Left lung (tissue), 10 donors: Measurements from ENCODE around the gene SPINDOC. TPM values are rescaled to one million over a fixed set of nuclear protein-coding genes. Genes with fewer than 3 reads are reported as not detected.
A peak's percentile ranks its signal among the peaks of the same experiment; 100 is the strongest.

ENCODE experiments used
- ATAC-seq: fragments of 200-7000 bp; cut with Tn5 transposase; one replicate; pipeline ENCODE4 v1.9.1; 2020; ENCODE audit warnings: moderate library complexity
- DNase-seq, 4 donors: peaks; one replicate each; pipeline ENCODE4 v3.0.0-alpha.2; 2013 to 2020
- H3K27ac ChIP-seq, 2 donors: fragments of 200-600 bp; sonication (generic) in 1 of 2; one replicate each; pipeline versions ENCODE4 v1.5.0 to v1.8.0; 2020 to 2021
- H3K27me3 ChIP-seq, 2 donors: fragments of 200-600 bp; sonication (generic) in 1 of 2; one replicate each; pipeline versions ENCODE4 v1.5.0 to v1.8.0; 2020 to 2021
- H3K36me3 ChIP-seq, 2 donors: fragments of 200-600 bp; sonication (generic) in 1 of 2; one replicate each; pipeline versions ENCODE4 v1.5.0 to v1.8.0; 2020 to 2021
- H3K4me1 ChIP-seq, 2 donors: fragments of 200-600 bp; one replicate each; pipeline ENCODE4 v1.8.0; 2021
- H3K4me3 ChIP-seq, 2 donors: fragments of 200-600 bp; sonication (generic) in 1 of 2; one replicate each; pipeline versions ENCODE4 v1.5.0 to v1.8.0; 2020 to 2021; ENCODE audit warnings: mild to moderate bottlenecking in 1 of 2
- H3K9me3 ChIP-seq, 2 donors: fragments of 200-600 bp; sonication (generic) in 1 of 2; one replicate each; pipeline versions ENCODE4 v1.5.0 to v1.8.0; 2020 to 2021
- CTCF ChIP-seq, 2 donors: fragments of 200-600 bp; sonication (generic) in 1 of 2; IDR thresholded peaks; one replicate each; pipeline versions ENCODE4 v1.5.0 to v1.8.0; 2021; ENCODE audit warnings: antibody characterized with exemption in 2 of 2
- intact Hi-C, 2 donors: fragments of 100-400 bp; cut with DNase I; formaldehyde crosslinking; loops; one replicate each; pipeline versions ENCODE4 v1.11.2 to v1.14.2; 2022
- polyA plus RNA-seq, 6 donors: library from polyadenylated mRNA; unstranded; fragments of 120-200 nt; gene quantifications; one replicate each; pipeline ENCODE4 v1.2.1, GENCODE V29; 2013; ENCODE audit not compliant: insufficient read length in 6 of 6
- total RNA-seq, 2 donors: library from RNA; stranded (reverse); fragmentation: NEBNext Ultra II Directional; extraction: Animal tissue kit (Norgen Biotek cat#: 25700); gene quantifications; one replicate each; pipeline ENCODE4 v1.2.1, GENCODE V29; 2021
- donor health status: DM: no; HTN: yes; CAD: no.
- donor health status: DM: no; HTN: no; CAD: no.

The SPINDOC gene
- total and polyA plus RNA-seq, 8 donors: 20.3 to 46.2 (median 34.4) TPM

GRCh38 chr11:63849691-63850090, 36.4 kb downstream of the SPINDOC start:
- Histone ChIP-seq H3K4me1 (peaks cover 22 to 86% of the 10 kb centered on the region in 2 donors), H3K27me3 (no peaks in the 10 kb centered on the region), H3K27ac (no peak overlapping the region), H3K4me3 (no peak overlapping the region), H3K36me3 (peaks cover 0 to 19% of the 10 kb centered on the region in 2 donors), H3K9me3 (no peaks in the 10 kb centered on the region)
- intact Hi-C loops: loop anchor here in 1 of 2 donors (10.0 kb wide), 1 partner anchor 75 kb away; no protein-coding TSS in a partner anchor
- ATAC-seq (no peak), DNase-seq (no peak)
- no peak for TF ChIP-seq CTCF (IDR thresholded peaks at IDR 0.05)

GRCh38 chr11:63850920-63851319, 37.7 kb downstream of the SPINDOC start:
- no peak for TF ChIP-seq CTCF (IDR thresholded peaks at IDR 0.05)
- DNase-seq: no peak
- intact Hi-C loops: no loop called here
- Histone ChIP-seq H3K27ac (peak overlapping the region in 1 of 2 donors; percentile 46), H3K36me3 (peaks cover 0 to 20% of the 10 kb centered on the region in 2 donors), H3K9me3 (no peaks in the 10 kb centered on the region), H3K4me1 (peaks cover 13 to 74% of the 10 kb centered on the region in 2 donors), H3K4me3 (no peak overlapping the region), H3K27me3 (no peaks in the 10 kb centered on the region)
- no peak for ATAC-seq

- H3K36me3 ChIP-seq: peaks cover 0 to 20% of the 10 kb centered on the region in 2 donors
- H3K4me1 ChIP-seq: peaks cover 13 to 69% of the 10 kb centered on the region in 2 donors
- no peak overlapping the region for H3K4me3 ChIP-seq
- H3K27ac ChIP-seq: peak overlapping the region in 1 of 2 donors; percentile 46
- H3K9me3 ChIP-seq: no peaks in the 10 kb centered on the region
- no peaks in the 10 kb centered on the region for H3K27me3 ChIP-seq
- ATAC-seq (no peak), DNase-seq (no peak)
- intact Hi-C loops: no loop called here
- TF ChIP-seq CTCF (IDR thresholded peaks at IDR 0.05): no peak
Measured at GRCh38 chr11:63851364-63851763, 38.1 kb downstream of the SPINDOC start.

- ATAC-seq: no peak
- Histone ChIP-seq H3K27ac (no peak overlapping the region), H3K4me1 (peaks cover 13 to 71% of the 10 kb centered on the region in 2 donors), H3K9me3 (no peaks in the 10 kb centered on the region), H3K27me3 (no peaks in the 10 kb centered on the region), H3K4me3 (no peak overlapping the region), H3K36me3 (peaks cover 0 to 20% of the 10 kb centered on the region in 2 donors)
- intact Hi-C loops: no loop called here
- no peak for DNase-seq
- no peak for TF ChIP-seq CTCF (IDR thresholded peaks at IDR 0.05)
Measured at GRCh38 chr11:63853476-63853875, 40.2 kb downstream of the SPINDOC start.

- ATAC-seq: no peak
Measured at GRCh38 chr11:63854696-63855095, 41.4 kb downstream of the SPINDOC start.

More at GRCh38 chr11:63854696-63855095, 41.4 kb downstream of the SPINDOC start:
- Histone ChIP-seq H3K9me3 (no peaks in the 10 kb centered on the region), H3K27me3 (no peaks in the 10 kb centered on the region), H3K27ac (no peak overlapping the region), H3K36me3 (peaks cover 0 to 14% of the 10 kb centered on the region in 2 donors), H3K4me3 (no peak overlapping the region), H3K4me1 (peaks cover 13 to 71% of the 10 kb centered on the region in 2 donors)
- TF ChIP-seq CTCF (IDR thresholded peaks at IDR 0.05): no peak
- intact Hi-C loops: no loop called here
- no peak for DNase-seq
